SU-DHL-6 (cell line): ENCODE results near the gene ATP11A.

Experiments
- H2AFZ ChIP-seq: fragments of 200-600 bp; sonication (generic); 2 replicates; pipeline ENCODE4 v1.6.1; 2014; ENCODE audit warnings: low read depth, mild to moderate bottlenecking, moderate library complexity, mixed read lengths, antibody characterized with exemption, low read length; ENCODE audit not compliant: severe bottlenecking
- H3F3A ChIP-seq: fragments of 200-600 bp; shearing (Covaris generic); 2 replicates; pipeline ENCODE4 v1.6.0; 2016; ENCODE audit warnings: antibody characterized with exemption, mild to moderate bottlenecking; ENCODE audit not compliant: insufficient read depth
- H3K27ac ChIP-seq: fragments of 200-600 bp; sonication (generic); 2 replicates; pipeline ENCODE4 v1.5.1; 2016; ENCODE audit warnings: low read depth, mild to moderate bottlenecking, low read length, moderate library complexity, mixed read lengths
- H3K27me3 ChIP-seq: fragments of 200-600 bp; sonication (generic), shearing (Covaris generic); 2 replicates; pipeline ENCODE4 v1.6.0; 2014; ENCODE audit warnings: mild to moderate bottlenecking, low read length
- H3K36me3 ChIP-seq: fragments of 200-600 bp; sonication (generic); 2 replicates; pipeline ENCODE4 v1.6.1; 2014; ENCODE audit warnings: mild to moderate bottlenecking, low read length, mixed read lengths
- H3K4me2 ChIP-seq: fragments of 300-600, 200-600 bp; shearing (Covaris generic), sonication (generic); 2 replicates; pipeline ENCODE4 v1.6.0; 2014; ENCODE audit warnings: low read length, low read depth, mild to moderate bottlenecking; ENCODE audit not compliant: poor library complexity, severe bottlenecking
- H3K4me3 ChIP-seq: fragments of 200-600 bp; sonication (generic); 2 replicates; pipeline ENCODE4 v1.5.1; 2014; ENCODE audit warnings: antibody characterized with exemption, low read length, mild to moderate bottlenecking, mixed read lengths; ENCODE audit not compliant: insufficient read depth, poor library complexity, severe bottlenecking
- H3K79me2 ChIP-seq: fragments of 200-600 bp; sonication (generic); 2 replicates; pipeline ENCODE4 v1.6.1; 2014; ENCODE audit warnings: mild to moderate bottlenecking, low read length, moderate library complexity; ENCODE audit not compliant: insufficient read depth
- H3K9ac ChIP-seq: fragments of 200-600 bp; sonication (generic); 2 replicates; pipeline ENCODE4 v1.7.0; 2014; ENCODE audit warnings: mild to moderate bottlenecking, low read length
- H3K9me2 ChIP-seq: fragments of 200-600 bp; sonication (generic); replicated peaks from 2 replicates; pipeline ENCODE4 v1.6.1; 2014; ENCODE audit warnings: low read length; ENCODE audit not compliant: insufficient read depth
- H3K9me3 ChIP-seq: fragments of 200-600 bp; sonication (generic); 2 replicates; pipeline ENCODE4 v1.6.1; 2014; ENCODE audit warnings: low read length, mixed read lengths; ENCODE audit not compliant: insufficient read depth
- H4K20me1 ChIP-seq: fragments of 200-600 bp; sonication (generic); 2 replicates; pipeline ENCODE4 v1.6.1; 2014; ENCODE audit warnings: low read depth, mild to moderate bottlenecking, antibody characterized with exemption, low read length, moderate library complexity, mixed read lengths
- EZH2phosphoT487 ChIP-seq: fragments of 200-600 bp; sonication (generic), shearing (Covaris generic); conservative IDR thresholded peaks from 2 replicates; pipeline ENCODE4 v1.6.1; 2018; ENCODE audit warnings: mild to moderate bottlenecking, antibody characterized with exemption, low read length, moderate library complexity, mixed read lengths
- TF ChIP-seq, protein P1 (sequence below): fragments of 200-600 bp; sonication (generic); IDR thresholded peaks from one replicate; pipeline ENCODE4 v1.5.1; 2017; ENCODE audit warnings: antibody characterized with exemption, mild to moderate bottlenecking, low read length, moderate library complexity; ENCODE audit not compliant: insufficient read depth, poor library complexity, severe bottlenecking

ATP11A gene

DNA sequence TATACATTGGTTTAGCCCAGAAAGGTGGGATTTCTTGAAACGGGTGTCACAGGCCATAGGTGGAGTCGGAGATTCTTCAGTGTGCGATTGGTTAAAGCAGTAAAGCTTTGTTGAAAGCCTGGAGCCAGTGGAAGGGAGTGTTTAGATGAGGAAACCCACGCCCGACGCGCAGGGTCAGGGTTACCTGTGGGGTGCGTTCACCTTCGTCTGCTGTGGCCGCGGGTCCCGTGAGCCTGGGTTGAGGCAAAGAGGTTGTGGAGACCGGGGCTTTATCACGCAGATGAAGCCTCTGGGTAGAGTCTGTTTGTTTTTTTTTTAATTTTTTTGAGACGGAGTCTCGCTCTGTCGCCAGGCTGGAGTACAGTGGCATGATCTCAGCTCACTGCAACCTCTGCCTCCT is 30.4 kb downstream of the ATP11A start:
- Histone ChIP-seq H3K79me2 (no peaks in the 10 kb centered on the region), H3F3A (no peaks in the 10 kb centered on the region), H3K4me3 (no peak overlapping the region), H3K36me3 (no peaks in the 10 kb centered on the region), H3K4me2 (no peak overlapping the region), H3K9me3 (no peaks in the 10 kb centered on the region), H2AFZ (no peak overlapping the region), H3K9ac (no peak overlapping the region), H3K27me3 (no peaks in the 10 kb centered on the region), H4K20me1 (peaks cover 10% of the 10 kb centered on the region; the same call in 1 of the 2 replicates), H3K9me2 (no peaks in the 10 kb centered on the region), H3K27ac (no peak overlapping the region)
- no peak for TF ChIP-seq EZH2phosphoT487
- TF ChIP-seq, protein P1, sequence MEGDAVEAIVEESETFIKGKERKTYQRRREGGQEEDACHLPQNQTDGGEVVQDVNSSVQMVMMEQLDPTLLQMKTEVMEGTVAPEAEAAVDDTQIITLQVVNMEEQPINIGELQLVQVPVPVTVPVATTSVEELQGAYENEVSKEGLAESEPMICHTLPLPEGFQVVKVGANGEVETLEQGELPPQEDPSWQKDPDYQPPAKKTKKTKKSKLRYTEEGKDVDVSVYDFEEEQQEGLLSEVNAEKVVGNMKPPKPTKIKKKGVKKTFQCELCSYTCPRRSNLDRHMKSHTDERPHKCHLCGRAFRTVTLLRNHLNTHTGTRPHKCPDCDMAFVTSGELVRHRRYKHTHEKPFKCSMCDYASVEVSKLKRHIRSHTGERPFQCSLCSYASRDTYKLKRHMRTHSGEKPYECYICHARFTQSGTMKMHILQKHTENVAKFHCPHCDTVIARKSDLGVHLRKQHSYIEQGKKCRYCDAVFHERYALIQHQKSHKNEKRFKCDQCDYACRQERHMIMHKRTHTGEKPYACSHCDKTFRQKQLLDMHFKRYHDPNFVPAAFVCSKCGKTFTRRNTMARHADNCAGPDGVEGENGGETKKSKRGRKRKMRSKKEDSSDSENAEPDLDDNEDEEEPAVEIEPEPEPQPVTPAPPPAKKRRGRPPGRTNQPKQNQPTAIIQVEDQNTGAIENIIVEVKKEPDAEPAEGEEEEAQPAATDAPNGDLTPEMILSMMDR: no peak

DNA sequence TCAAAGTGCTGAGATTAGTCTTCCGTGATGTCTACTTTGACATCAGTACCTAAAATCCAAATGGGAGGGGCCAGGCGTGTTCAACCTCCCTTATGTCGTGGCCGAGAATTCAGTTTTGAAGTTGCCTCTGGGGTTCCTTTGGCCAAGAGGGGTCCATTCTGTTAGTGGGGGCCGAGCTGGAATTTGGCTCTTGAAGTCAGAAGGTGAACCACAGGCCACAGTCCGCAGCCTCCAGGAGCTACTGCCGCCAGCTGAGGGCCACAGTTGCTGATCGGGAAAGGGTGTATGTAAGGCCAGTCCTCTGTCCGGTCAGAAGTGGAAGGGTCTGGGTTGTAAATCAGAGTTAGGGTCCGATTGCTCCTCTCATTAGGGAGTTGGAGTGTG is 31.0 kb downstream of the ATP11A start:
- H3K9ac ChIP-seq: no peak overlapping the region
- no peaks in the 10 kb centered on the region for H3K27me3 ChIP-seq
- TF ChIP-seq, protein P1: no peak
- no peak for TF ChIP-seq EZH2phosphoT487
- no peaks in the 10 kb centered on the region for H3K79me2 ChIP-seq
- H3K27ac ChIP-seq: no peak overlapping the region
- no peak overlapping the region for H2AFZ ChIP-seq
- peaks cover 10% of the 10 kb centered on the region; the same call in 1 of the 2 replicates for H4K20me1 ChIP-seq
- no peaks in the 10 kb centered on the region for H3K36me3 ChIP-seq
- no peaks in the 10 kb centered on the region for H3K9me2 ChIP-seq
- H3K9me3 ChIP-seq: no peaks in the 10 kb centered on the region
- no peak overlapping the region for H3K4me3 ChIP-seq
- H3K4me2 ChIP-seq: no peak overlapping the region
- no peaks in the 10 kb centered on the region for H3F3A ChIP-seq

DNA sequence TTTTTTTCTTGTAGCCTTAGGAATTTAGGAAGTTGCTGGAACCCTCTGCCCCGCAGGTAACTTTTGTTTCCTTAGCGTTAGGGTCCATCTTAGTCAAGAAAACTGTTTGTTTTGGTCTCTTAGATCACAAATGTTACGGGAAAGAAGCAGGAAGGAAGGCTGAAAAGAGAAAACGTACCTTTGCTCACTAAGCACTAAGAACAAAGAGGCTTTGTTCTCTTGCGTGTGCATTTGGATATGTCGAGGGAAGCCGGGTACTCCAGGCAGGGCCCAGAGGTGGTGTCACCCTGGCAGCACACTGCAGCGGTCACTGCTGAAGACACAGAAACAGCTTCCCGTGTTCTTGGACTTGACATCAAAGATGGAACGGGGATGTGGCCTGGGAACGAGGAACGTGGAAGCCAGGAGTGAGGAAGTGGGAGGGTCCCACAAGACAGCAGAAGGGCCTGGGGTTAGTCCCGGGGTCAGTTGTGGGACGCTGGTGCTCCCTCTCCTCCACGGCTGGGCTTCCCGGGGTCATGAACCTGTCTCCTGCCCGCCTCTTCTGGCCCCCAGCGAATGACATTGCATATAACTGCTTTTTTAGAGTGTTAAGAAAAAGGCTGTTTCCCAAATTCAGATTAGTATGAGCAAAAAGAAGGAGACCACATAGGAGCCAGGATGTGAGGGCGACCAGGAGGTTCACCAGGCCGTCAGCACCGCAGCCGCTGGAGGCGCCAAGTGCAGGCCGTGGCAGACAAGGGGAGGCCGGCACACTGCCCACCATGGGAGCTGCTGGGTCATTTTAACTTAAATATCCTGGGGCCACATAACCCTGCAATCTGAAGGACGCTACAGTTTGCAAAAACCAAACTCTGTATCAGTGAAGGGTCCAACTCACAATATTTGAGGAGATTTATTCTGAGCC is 31.6 kb downstream of the ATP11A start:
- no peak overlapping the region for H3K4me2 ChIP-seq
- no peaks in the 10 kb centered on the region for H3F3A ChIP-seq
- no peak overlapping the region for H3K27ac ChIP-seq
- H3K9ac ChIP-seq: no peak overlapping the region
- H3K79me2 ChIP-seq: no peaks in the 10 kb centered on the region
- no peaks in the 10 kb centered on the region for H3K27me3 ChIP-seq
- no peaks in the 10 kb centered on the region for H3K9me3 ChIP-seq
- TF ChIP-seq, protein P1: no peak
- no peak for TF ChIP-seq EZH2phosphoT487
- H3K9me2 ChIP-seq: no peaks in the 10 kb centered on the region
- H3K4me3 ChIP-seq: no peak overlapping the region
- H4K20me1 ChIP-seq: peaks cover 10% of the 10 kb centered on the region; the same call in 1 of the 2 replicates
- H2AFZ ChIP-seq: no peak overlapping the region
- no peaks in the 10 kb centered on the region for H3K36me3 ChIP-seq
